ENCODE results near the gene TMEM256. TPM values are rescaled to one million over a fixed set of nuclear protein-coding genes. Genes with fewer than 3 reads are reported as not detected.

TMEM256 gene
- total RNA-seq, 4 donors from 2014 or later, result 88.3 to 121 (median 103) TPM

DNA sequence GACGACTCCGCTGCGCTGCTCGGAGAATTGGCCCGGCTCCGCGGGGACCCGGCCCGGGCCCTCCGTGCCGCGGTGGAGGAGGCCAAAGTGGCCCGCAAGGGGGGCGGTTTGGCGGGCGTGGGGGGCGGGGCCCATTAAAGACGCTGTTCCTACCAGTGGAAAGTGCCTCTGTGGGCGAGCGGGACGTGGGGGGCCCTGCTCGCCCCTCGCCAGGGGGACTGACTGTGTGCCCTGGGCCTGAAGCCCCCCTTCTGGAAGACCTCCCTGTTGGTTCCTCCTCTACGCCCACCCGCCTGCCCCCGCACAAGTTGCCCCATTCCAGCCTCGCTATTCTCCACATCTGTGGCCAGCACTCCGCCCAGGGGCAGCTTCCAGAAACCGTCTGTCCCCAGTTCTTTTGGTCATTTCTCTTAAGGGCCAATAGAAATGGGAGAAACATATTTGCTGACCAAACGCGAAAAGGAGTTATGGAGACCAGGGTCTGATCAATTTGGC lies 33.5 kb upstream of the TMEM256 start:
- no peaks in the 10 kb centered on the region for H3K9me3 ChIP-seq
- H3K27me3 ChIP-seq, result peaks cover 0 to 64% of the 10 kb centered on the region in 2 donors
- DNase-seq (ENCODE audit: low spot score in 2 of 2), result no peak
- peak overlapping the region; percentile 10 to 51 (median 26) for H3K4me3 ChIP-seq
- TF ChIP-seq, protein P1, sequence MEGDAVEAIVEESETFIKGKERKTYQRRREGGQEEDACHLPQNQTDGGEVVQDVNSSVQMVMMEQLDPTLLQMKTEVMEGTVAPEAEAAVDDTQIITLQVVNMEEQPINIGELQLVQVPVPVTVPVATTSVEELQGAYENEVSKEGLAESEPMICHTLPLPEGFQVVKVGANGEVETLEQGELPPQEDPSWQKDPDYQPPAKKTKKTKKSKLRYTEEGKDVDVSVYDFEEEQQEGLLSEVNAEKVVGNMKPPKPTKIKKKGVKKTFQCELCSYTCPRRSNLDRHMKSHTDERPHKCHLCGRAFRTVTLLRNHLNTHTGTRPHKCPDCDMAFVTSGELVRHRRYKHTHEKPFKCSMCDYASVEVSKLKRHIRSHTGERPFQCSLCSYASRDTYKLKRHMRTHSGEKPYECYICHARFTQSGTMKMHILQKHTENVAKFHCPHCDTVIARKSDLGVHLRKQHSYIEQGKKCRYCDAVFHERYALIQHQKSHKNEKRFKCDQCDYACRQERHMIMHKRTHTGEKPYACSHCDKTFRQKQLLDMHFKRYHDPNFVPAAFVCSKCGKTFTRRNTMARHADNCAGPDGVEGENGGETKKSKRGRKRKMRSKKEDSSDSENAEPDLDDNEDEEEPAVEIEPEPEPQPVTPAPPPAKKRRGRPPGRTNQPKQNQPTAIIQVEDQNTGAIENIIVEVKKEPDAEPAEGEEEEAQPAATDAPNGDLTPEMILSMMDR (IDR thresholded peaks at IDR 0.05), result no peak
- no peaks in the 10 kb centered on the region for H3K36me3 ChIP-seq
- peak overlapping the region in 3 of 4 donors; percentile 62 to 72 (median 70) for H3K27ac ChIP-seq
- 25 to 35% methylated on average over 20 to 24 of the region's 31 CpGs for WGBS, 2 donors
- peaks cover 0 to 63% (median 36%) of the 10 kb centered on the region in 4 donors for H3K4me1 ChIP-seq

DNA sequence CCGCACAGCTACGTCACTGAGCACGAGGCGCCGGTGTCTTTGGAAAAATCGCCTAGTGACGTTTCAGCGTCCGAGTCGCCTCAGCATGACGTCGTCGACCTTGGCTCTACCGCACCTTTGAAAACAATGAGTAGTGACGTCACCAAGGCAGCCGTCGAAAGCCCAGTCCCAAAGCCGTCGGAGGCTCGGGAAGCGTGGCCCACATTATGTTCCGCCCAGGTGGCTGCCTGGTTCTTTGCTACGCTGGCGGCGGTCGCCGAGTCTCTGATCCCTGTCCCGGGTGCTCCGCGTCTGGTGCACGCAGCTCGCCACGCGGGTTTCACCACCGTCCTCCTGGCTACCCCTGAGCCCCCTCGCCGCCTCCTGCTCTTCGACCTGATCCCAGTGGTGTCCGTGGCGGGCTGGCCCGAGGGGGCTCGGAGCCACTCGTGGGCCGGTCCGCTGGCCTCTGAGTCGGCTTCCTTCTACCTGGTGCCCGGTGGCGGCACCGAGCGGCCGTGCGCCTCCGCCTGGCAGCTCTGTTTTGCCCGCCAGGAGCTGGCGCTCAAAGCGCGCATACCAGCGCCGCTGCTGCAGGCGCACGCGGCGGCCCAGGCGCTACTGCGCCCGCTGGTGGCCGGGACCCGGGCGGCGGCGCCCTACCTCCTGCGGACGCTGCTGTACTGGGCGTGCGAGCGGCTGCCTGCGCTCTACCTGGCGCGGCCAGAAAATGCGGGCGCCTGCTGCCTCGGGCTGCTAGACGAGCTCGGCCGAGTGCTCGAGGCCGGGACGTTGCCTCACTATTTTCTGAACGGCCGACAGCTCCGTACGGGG lies 32.9 kb upstream of the TMEM256 start:
- peak overlapping the region in 3 of 4 donors; percentile 62 to 72 (median 70) for H3K27ac ChIP-seq
- H3K4me3 ChIP-seq, result peak overlapping the region; percentile 10 to 57 (median 40)
- DNase-seq (ENCODE audit: low spot score in 2 of 2), result peak in 1 of 2 donors; percentile 38
- peaks cover 0 to 63% (median 36%) of the 10 kb centered on the region in 4 donors for H3K4me1 ChIP-seq
- H3K27me3 ChIP-seq, result peaks cover 0 to 59% of the 10 kb centered on the region in 2 donors
- no peaks in the 10 kb centered on the region for H3K36me3 ChIP-seq
- no peaks in the 10 kb centered on the region for H3K9me3 ChIP-seq
- TF ChIP-seq EP300 (IDR thresholded peaks at IDR 0.05), result peak in 1 of 2 donors; percentile 63
- TF ChIP-seq, protein P1 (IDR thresholded peaks at IDR 0.05), result peak; percentile 85 to 98 (median 92)
- TF ChIP-seq POLR2A (IDR thresholded peaks at IDR 0.05), result peak in 1 of 2 donors; percentile 23
- WGBS, 2 donors, result 5 to 8% methylated on average over 81 to 91 of the region's 92 CpGs

DNA sequence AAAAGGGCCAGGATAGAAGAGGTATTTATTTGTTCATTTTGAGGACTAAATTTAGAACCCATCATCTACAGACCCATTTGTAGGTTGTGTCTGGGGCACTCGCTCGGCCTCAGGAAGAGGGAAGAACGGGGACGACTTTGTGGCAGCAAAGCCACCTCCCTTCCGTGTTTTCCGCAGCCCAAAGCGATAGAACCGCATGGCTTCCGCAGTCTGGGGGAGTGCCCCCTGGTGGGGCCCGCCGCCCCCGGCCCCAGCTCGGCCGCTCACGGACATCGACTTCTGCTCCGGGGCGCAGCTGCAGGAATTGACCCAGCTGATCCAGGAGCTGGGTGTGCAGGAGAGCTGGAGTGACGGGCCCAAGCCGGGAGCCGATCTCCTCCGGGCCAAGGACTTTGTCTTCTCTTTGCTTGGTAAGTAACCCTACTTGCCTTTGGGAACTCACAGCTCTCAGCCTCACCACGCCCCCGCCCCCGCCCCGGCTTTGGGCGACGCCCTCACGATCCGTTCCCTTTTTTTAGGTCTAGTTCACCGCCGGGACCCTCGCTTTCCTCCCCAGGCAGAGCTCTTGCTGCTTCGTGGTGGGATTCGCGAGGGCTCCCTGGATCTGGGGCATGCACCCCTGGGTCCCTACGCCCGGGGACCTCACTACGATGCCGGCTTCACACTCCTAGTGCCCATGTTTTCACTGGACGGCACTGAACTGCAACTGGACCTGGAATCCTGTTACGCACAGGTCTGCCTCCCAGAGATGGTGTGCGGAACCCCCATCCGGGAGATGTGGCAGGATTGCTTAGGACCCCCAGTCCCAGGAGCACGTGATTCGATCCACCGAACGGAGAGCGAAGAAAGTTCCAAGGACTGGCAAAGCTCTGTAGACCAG lies 32.0 kb upstream of the TMEM256 start:
- peak overlapping the region in 3 of 4 donors; percentile 53 to 72 (median 62) for H3K27ac ChIP-seq
- 7 to 10% methylated on average over 45 to 48 of the region's 49 CpGs for WGBS, 2 donors
- peaks cover 0 to 60% (median 36%) of the 10 kb centered on the region in 4 donors for H3K4me1 ChIP-seq
- peak overlapping the region; percentile 13 to 57 (median 44) for H3K4me3 ChIP-seq
- H3K36me3 ChIP-seq, result no peaks in the 10 kb centered on the region
- peaks cover 0 to 51% of the 10 kb centered on the region in 2 donors for H3K27me3 ChIP-seq
- no peaks in the 10 kb centered on the region for H3K9me3 ChIP-seq
- no peak for DNase-seq (ENCODE audit: low spot score in 2 of 2)
- TF ChIP-seq POLR2A (IDR thresholded peaks at IDR 0.05) (no peak), EP300 (IDR thresholded peaks at IDR 0.05) (no peak)
- TF ChIP-seq, protein P1 (IDR thresholded peaks at IDR 0.05), result no peak

DNA sequence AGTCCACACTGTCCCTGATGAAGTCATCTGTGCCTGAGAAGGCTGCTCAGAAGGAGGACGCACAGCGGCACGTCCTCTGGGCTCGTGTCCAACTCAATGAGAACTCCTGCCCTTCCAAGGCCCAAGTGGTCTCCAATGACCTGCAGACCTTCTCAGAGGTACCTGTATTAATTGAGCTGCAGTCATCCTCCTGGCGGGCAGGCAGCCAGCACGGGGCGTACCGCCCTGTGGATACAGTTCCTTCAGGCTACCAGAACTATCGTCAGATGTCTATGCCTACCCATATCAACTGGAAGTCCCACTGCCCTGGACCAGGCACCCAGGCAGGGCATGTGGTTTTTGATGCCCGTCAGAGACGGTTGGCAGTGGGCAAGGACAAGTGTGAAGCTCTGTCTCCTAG lies 28.4 kb upstream of the TMEM256 start:
- 87 to 100% methylated on average over 7 to 11 of the region's 11 CpGs for WGBS, 2 donors
- peaks cover 0 to 24% (median 9%) of the 10 kb centered on the region in 4 donors for H3K4me1 ChIP-seq
- H3K27ac ChIP-seq, result no peak overlapping the region
- no peak overlapping the region for H3K4me3 ChIP-seq
- no peaks in the 10 kb centered on the region for H3K36me3 ChIP-seq
- no peak for TF ChIP-seq EP300 (IDR thresholded peaks at IDR 0.05)
- no peak for TF ChIP-seq POLR2A (IDR thresholded peaks at IDR 0.05)
- TF ChIP-seq, protein P1 (IDR thresholded peaks at IDR 0.05), result no peak
- no peaks in the 10 kb centered on the region for H3K9me3 ChIP-seq
- H3K27me3 ChIP-seq, result peaks cover 0 to 15% of the 10 kb centered on the region in 2 donors
- DNase-seq (ENCODE audit: low spot score in 2 of 2), result no peak

Measured in tibial nerve (tissue), 4 donors.